DOHH2 (cell line): ENCODE measurements around the gene FAM114A2.

Source experiments
- H3F3A ChIP-seq: fragments of 200-600 bp; sonication (generic), shearing (Covaris generic); 2 replicates; pipeline ENCODE4 v1.6.0; 2016; ENCODE audit warnings: antibody characterized with exemption, mild to moderate bottlenecking; ENCODE audit not compliant: control insufficient read depth, insufficient read depth
- H3K27ac ChIP-seq: fragments of 200-600 bp; sonication (generic); 2 replicates; pipeline ENCODE4 v1.5.1; 2014; ENCODE audit warnings: low read depth, mild to moderate bottlenecking, low read length, moderate library complexity
- H3K27me3 ChIP-seq: fragments of 200-600 bp; sonication (generic); 2 replicates; pipeline ENCODE4 v1.6.1; 2014; ENCODE audit warnings: mild to moderate bottlenecking, low read length, mixed read lengths; ENCODE audit not compliant: control insufficient read depth
- H3K36me3 ChIP-seq: fragments of 200-600 bp; sonication (generic); 2 replicates; pipeline ENCODE4 v1.6.1; 2014; ENCODE audit warnings: mild to moderate bottlenecking, low read length, moderate library complexity, mixed read lengths; ENCODE audit not compliant: control insufficient read depth
- H3K4me1 ChIP-seq: fragments of 200-600 bp; sonication (generic); 2 replicates; pipeline ENCODE4 v1.6.1; 2014; ENCODE audit warnings: mild to moderate bottlenecking, low read length, mixed read lengths; ENCODE audit not compliant: control insufficient read depth
- H3K4me2 ChIP-seq: fragments of 200-600 bp; sonication (generic); 2 replicates; pipeline ENCODE4 v1.6.0; 2014; ENCODE audit warnings: mild to moderate bottlenecking, low read length, moderate library complexity
- H3K4me3 ChIP-seq: fragments of 200-600 bp; sonication (generic); 2 replicates; pipeline ENCODE4 v1.5.1; 2014; ENCODE audit warnings: mild to moderate bottlenecking, low read length, mixed read lengths
- H3K79me2 ChIP-seq: fragments of 200-600 bp; sonication (generic); 2 replicates; pipeline ENCODE4 v1.6.1; 2014; ENCODE audit warnings: mild to moderate bottlenecking, low read length, mixed read lengths; ENCODE audit not compliant: control insufficient read depth
- H3K9me2 ChIP-seq: fragments of 200-600 bp; sonication (generic); replicated peaks from 2 replicates; pipeline ENCODE4 v1.6.1; 2014; ENCODE audit warnings: mild to moderate bottlenecking, low read length, mixed read lengths; ENCODE audit not compliant: control insufficient read depth
- H3K9me3 ChIP-seq: fragments of 200-600 bp; sonication (generic); 2 replicates; pipeline ENCODE4 v1.6.1; 2014; ENCODE audit warnings: antibody characterized with exemption, low read length, mixed read lengths; ENCODE audit not compliant: control insufficient read depth, insufficient read depth
- H4K20me1 ChIP-seq: fragments of 200-600 bp; sonication (generic); 2 replicates; pipeline ENCODE4 v1.6.0; 2014; ENCODE audit warnings: low read depth, mild to moderate bottlenecking, antibody characterized with exemption, low read length, moderate library complexity; ENCODE audit not compliant: control insufficient read depth, insufficient read depth
- CTCF ChIP-seq: fragments of 200-600 bp; sonication (generic); IDR thresholded peaks from one replicate; pipeline ENCODE4 v1.5.1; 2014; ENCODE audit warnings: antibody characterized with exemption, mild to moderate bottlenecking, low read depth, low read length; ENCODE audit not compliant: poor library complexity, severe bottlenecking
- EZH2phosphoT487 ChIP-seq: fragments of 200-600 bp; sonication (generic); IDR thresholded peaks from 2 replicates; pipeline ENCODE4 v1.6.1; 2017; ENCODE audit warnings: borderline replicate concordance, mild to moderate bottlenecking, antibody characterized with exemption, low read length, moderate library complexity, mixed read lengths

The FAM114A2 gene

GRCh38 chr5:153964880-153965645 is 73.6 kb downstream of the FAM114A2 start:
- H3K9me2 ChIP-seq = no peaks in the 10 kb centered on the region
- TF ChIP-seq EZH2phosphoT487 (no peak), CTCF (peak; percentile 82)
- no peak overlapping the region for H3K4me3 ChIP-seq
- no peaks in the 10 kb centered on the region for H4K20me1 ChIP-seq
- H3F3A ChIP-seq = no peaks in the 10 kb centered on the region
- no peaks in the 10 kb centered on the region for H3K4me1 ChIP-seq
- no peaks in the 10 kb centered on the region for H3K79me2 ChIP-seq
- H3K27ac ChIP-seq = no peak overlapping the region
- no peaks in the 10 kb centered on the region for H3K9me3 ChIP-seq
- no peaks in the 10 kb centered on the region for H3K36me3 ChIP-seq
- H3K27me3 ChIP-seq = no peaks in the 10 kb centered on the region
- H3K4me2 ChIP-seq = no peak overlapping the region

DNA sequence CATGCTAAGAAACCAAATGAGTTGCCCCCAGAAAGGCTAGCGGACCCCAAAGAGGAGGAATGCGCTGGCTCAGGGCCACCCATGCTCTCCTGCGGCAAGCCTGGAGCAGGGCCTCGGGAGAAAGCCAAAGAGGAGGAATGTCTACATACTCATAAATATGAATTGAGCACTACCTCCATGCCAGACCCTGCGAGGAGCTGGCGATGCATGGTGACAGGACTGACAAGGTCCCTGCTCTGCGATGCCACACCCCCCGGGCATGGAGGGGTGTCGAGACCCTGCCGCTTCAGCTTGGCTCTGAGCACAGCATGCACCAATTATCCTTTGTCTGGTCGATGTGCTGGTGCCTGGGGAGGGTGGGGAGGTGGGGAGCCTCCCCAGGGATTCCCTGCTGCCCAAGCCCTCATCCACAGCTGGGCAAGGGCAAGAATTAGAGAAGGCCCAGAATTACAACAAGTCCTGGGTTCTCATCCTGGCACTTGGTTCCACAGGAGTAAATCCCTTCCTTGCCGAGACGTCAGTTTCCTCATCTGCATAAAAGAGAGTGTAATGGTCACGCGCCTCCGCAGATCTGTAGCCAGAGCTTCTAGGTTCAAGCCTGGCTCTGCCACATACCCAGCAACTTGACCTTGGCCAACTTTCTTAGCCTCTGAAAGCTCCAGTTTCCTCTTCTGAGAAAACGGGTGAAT is 74.4 kb downstream of the FAM114A2 start:
- Histone ChIP-seq H3K4me1 (no peaks in the 10 kb centered on the region), H3K4me3 (no peak overlapping the region), H3F3A (no peaks in the 10 kb centered on the region), H3K4me2 (no peak overlapping the region), H3K9me3 (no peaks in the 10 kb centered on the region), H4K20me1 (no peaks in the 10 kb centered on the region), H3K79me2 (no peaks in the 10 kb centered on the region), H3K9me2 (no peaks in the 10 kb centered on the region), H3K27me3 (no peaks in the 10 kb centered on the region), H3K27ac (no peak overlapping the region), H3K36me3 (no peaks in the 10 kb centered on the region)
- no peak for TF ChIP-seq CTCF
- no peak for TF ChIP-seq EZH2phosphoT487

DNA sequence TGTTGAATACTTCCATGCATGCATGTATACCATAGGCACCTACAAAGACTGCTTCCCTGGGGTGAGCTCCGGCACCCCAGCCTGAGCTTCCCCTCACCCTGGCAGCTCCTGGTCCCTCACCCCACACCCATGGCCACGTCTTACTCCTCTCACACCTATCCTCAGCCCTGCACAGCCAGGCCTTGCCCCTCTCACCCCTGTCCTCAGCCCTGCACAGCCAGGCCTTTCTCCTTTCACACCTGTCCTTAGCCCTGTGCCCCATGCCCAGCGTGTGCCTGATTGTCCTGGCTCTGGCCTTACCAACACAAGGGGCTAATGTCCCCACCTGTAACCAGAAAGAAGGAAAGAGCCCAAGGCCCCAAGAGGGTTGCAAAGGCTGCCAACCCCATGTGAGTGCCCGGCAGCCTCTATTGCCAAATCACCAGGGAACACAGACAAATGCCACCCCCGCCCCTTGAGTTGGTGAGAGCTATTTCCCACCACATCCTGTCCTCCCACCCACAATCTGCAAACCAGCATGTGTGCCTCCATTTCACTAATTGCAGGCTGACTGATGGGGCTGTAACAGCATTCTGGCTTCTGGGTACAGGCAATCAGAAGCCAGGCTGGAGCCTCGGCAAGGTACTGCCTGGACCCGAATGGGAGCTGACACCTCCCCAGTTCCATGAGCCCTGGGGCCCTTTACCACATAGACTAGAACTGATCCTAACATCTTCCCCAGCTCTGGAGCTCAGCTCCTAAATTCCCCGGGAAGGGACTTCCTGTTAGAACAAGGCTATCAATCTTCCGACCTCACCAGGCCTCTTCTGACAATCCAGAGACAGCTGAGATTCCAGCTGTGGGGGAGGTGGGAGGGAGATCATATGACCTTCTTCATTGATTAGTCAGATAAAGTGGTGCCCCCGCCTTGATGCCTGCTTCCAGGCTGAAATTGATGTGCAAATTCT is 78.2 kb downstream of the FAM114A2 start:
- H3K4me3 ChIP-seq = no peak overlapping the region
- H3K27me3 ChIP-seq = peaks cover 3% of the 10 kb centered on the region; the same call in 1 of the 2 replicates
- H3K36me3 ChIP-seq = no peaks in the 10 kb centered on the region
- no peaks in the 10 kb centered on the region for H3F3A ChIP-seq
- no peaks in the 10 kb centered on the region for H4K20me1 ChIP-seq
- H3K9me3 ChIP-seq = no peaks in the 10 kb centered on the region
- TF ChIP-seq EZH2phosphoT487 = no peak
- TF ChIP-seq CTCF = no peak
- H3K79me2 ChIP-seq = no peaks in the 10 kb centered on the region
- no peaks in the 10 kb centered on the region for H3K9me2 ChIP-seq
- H3K27ac ChIP-seq = no peak overlapping the region
- H3K4me1 ChIP-seq = no peaks in the 10 kb centered on the region
- no peak overlapping the region for H3K4me2 ChIP-seq
